GM23338 (cell line): ENCODE measurements around the gene ACOXL. TPM values are rescaled to one million over a fixed set of nuclear protein-coding genes. Genes with fewer than 3 reads are reported as not detected.

Experiments used
- ATAC-seq: fragments of 200-7000 bp; cut with Tn5 transposase; 3 replicates; pipeline ENCODE4 v1.9.1; 2020
- DNase-seq: peaks from one replicate; pipeline ENCODE4 v3.0.0-alpha.2; 2015; ENCODE audit warnings: low spot score
- H2AFZ ChIP-seq: fragments of 200-600 bp; sonication (generic); 2 replicates; pipeline ENCODE4 v1.8.0; 2016; ENCODE audit warnings: antibody characterized with exemption, mild to moderate bottlenecking, moderate library complexity
- H3F3A ChIP-seq: fragments of 200-600 bp; sonication (generic); replicated peaks from 2 replicates; pipeline ENCODE4 v1.8.0; 2017; ENCODE audit warnings: antibody characterized with exemption, mixed run types, low read depth
- H3K27ac ChIP-seq: fragments of 200-600 bp; sonication (generic); 2 replicates; pipeline ENCODE4 v1.6.1; 2016; ENCODE audit warnings: low read depth
- H3K27me3 ChIP-seq: fragments of 200-600 bp; sonication (generic); 2 replicates; pipeline ENCODE4 v1.8.0; 2016; ENCODE audit warnings: mild to moderate bottlenecking, mixed run types, moderate library complexity; ENCODE audit not compliant: insufficient read depth
- H3K36me3 ChIP-seq: fragments of 200-600 bp; sonication (generic); 2 replicates; pipeline ENCODE4 v1.8.0; 2016; ENCODE audit warnings: mild to moderate bottlenecking; ENCODE audit not compliant: insufficient read depth
- H3K4me1 ChIP-seq: fragments of 200-600 bp; sonication (generic); 2 replicates; pipeline ENCODE4 v1.8.0; 2016; ENCODE audit warnings: mild to moderate bottlenecking, moderate library complexity; ENCODE audit not compliant: insufficient read depth
- H3K4me2 ChIP-seq: fragments of 200-600 bp; sonication (generic); 2 replicates; pipeline ENCODE4 v1.7.1; 2017; ENCODE audit warnings: mixed run types
- H3K4me3 ChIP-seq: fragments of 200-600 bp; sonication (generic); 2 replicates; pipeline ENCODE4 v1.6.1; 2016; ENCODE audit warnings: mixed run types
- H3K79me2 ChIP-seq: fragments of 200-600 bp; sonication (generic); replicated peaks from 2 replicates; pipeline ENCODE4 v1.8.0; 2017; ENCODE audit warnings: mild to moderate bottlenecking; ENCODE audit not compliant: insufficient read depth
- H3K9me2 ChIP-seq: fragments of 200-600 bp; sonication (generic); 2 replicates; pipeline ENCODE4 v1.8.0; 2017; ENCODE audit not compliant: insufficient read depth
- H4K20me1 ChIP-seq: fragments of 200-600 bp; sonication (generic); replicated peaks from 2 replicates; pipeline ENCODE4 v1.8.0; 2017; ENCODE audit warnings: mild to moderate bottlenecking; ENCODE audit not compliant: insufficient read depth
- H3K27ac Mint-ChIP-seq: 2 replicates; pipeline ENCODE4 v1.8.0; 2020; ENCODE audit warnings: inconsistent platforms, mild to moderate bottlenecking, moderate library complexity, mixed read lengths
- H3K27me3 Mint-ChIP-seq: 3 replicates; pipeline ENCODE4 v1.8.0; 2022; ENCODE audit warnings: low read depth, mild to moderate bottlenecking, moderate library complexity, mixed read lengths, inconsistent platforms; ENCODE audit not compliant: insufficient read depth, poor library complexity
- H3K36me3 Mint-ChIP-seq: 3 replicates; pipeline ENCODE4 v1.8.0; 2021; ENCODE audit warnings: low read depth, mild to moderate bottlenecking, inconsistent platforms, moderate library complexity, mixed read lengths
- H3K4me1 Mint-ChIP-seq: 3 replicates; pipeline ENCODE4 v1.8.0; 2020; ENCODE audit warnings: mild to moderate bottlenecking, inconsistent platforms, mixed read lengths
- H3K4me3 Mint-ChIP-seq: 3 replicates; pipeline ENCODE4 v1.8.0; 2021; ENCODE audit warnings: moderate library complexity, mild to moderate bottlenecking, inconsistent platforms, mixed read lengths
- H3K9me3 Mint-ChIP-seq: 3 replicates; pipeline ENCODE4 v1.8.0; 2020; ENCODE audit warnings: moderate library complexity, mild to moderate bottlenecking, inconsistent platforms, mixed read lengths
- CREB1 ChIP-seq: fragments of 250-450 bp; sonication (Bioruptor Pico); IDR thresholded peaks from 2 replicates; pipeline ENCODE4 v1.5.0; 2020; ENCODE audit warnings: low read depth, mild to moderate bottlenecking, moderate library complexity
- CTCF ChIP-seq, 2 experiments: fragments of 200-600 bp in 1 of 2; sonication (generic) in 1 of 2; conservative IDR thresholded peaks; 2 replicates each; pipeline versions ENCODE4 v1.5.1 to v1.6.1; 2016 to 2017; ENCODE audit warnings: antibody characterized with exemption in 2 of 2, low read depth in 2 of 2, mild to moderate bottlenecking in 2 of 2, moderate library complexity in 1 of 2
- ETS1 ChIP-seq: IDR thresholded peaks from 2 replicates; pipeline ENCODE4 v1.6.1; 2016; ENCODE audit warnings: antibody characterized with exemption
- EZH2 ChIP-seq: fragments of 200-600 bp; sonication (generic); IDR thresholded peaks from one replicate; pipeline ENCODE4 v1.8.0; 2017; ENCODE audit warnings: antibody characterized with exemption, mild to moderate bottlenecking, low read depth; ENCODE audit not compliant: unreplicated experiment
- EZH2phosphoT487 ChIP-seq: fragments of 200-600 bp; sonication (generic); IDR thresholded peaks from one replicate; pipeline ENCODE4 v1.8.1; 2018; ENCODE audit warnings: antibody characterized with exemption; ENCODE audit not compliant: unreplicated experiment
- JUNB ChIP-seq: IDR thresholded peaks from one replicate; pipeline ENCODE4 v1.6.1; 2016; ENCODE audit warnings: antibody characterized with exemption; ENCODE audit not compliant: unreplicated experiment
- NANOG ChIP-seq: IDR thresholded peaks from 2 replicates; pipeline ENCODE4 v1.6.1; 2016; ENCODE audit warnings: antibody characterized with exemption, borderline replicate concordance
- STAT1 ChIP-seq: IDR thresholded peaks from one replicate; pipeline ENCODE4 v1.6.1; 2016; ENCODE audit warnings: antibody characterized with exemption; ENCODE audit not compliant: unreplicated experiment
- ZNF114 ChIP-seq: fragments of 250-450 bp; sonication (Bioruptor Pico); IDR thresholded peaks from 2 replicates; pipeline ENCODE4 v1.5.0; 2020; ENCODE audit warnings: mild to moderate bottlenecking, moderate library complexity
- polyA plus RNA-seq: library from polyadenylated mRNA; unstranded; fragments of >200 nt; fragmentation: Nextera tagmentation; extraction: Ambion mirVana; gene quantifications from 2 replicates; pipeline ENCODE4 v1.2.1, GENCODE V29; 2016
- total RNA-seq: library from RNA; depleted of rRNA; stranded (reverse); fragments of >200 nt; shearing (Covaris generic); gene quantifications from 2 replicates; pipeline ENCODE4 v1.2.3, GENCODE V29; 2014
- TF ChIP-seq, protein P1 (sequence below): IDR thresholded peaks from one replicate; pipeline ENCODE4 v1.6.1; 2018; ENCODE audit warnings: antibody characterized with exemption; ENCODE audit not compliant: unreplicated experiment

Gene ACOXL
- total and polyA plus RNA-seq, 2 experiments from 2014 or later, result 9.0 to 14.7 TPM

- peaks cover 21% of the 10 kb centered on the region for H3K4me1 ChIP-seq
- H3K4me3 Mint-ChIP-seq, result no peak overlapping the region
Measured at GRCh38 chr2:110871637-110872036, 139.3 kb downstream of the ACOXL start.

GRCh38 chr2:110872521-110872920 lies 140.1 kb downstream of the ACOXL start:
- Histone ChIP-seq H3K4me2 (no peak overlapping the region), H3K36me3 (no peaks in the 10 kb centered on the region), H3K9me2 (no peaks in the 10 kb centered on the region), H3F3A (no peaks in the 10 kb centered on the region), H4K20me1 (no peaks in the 10 kb centered on the region), H3K27ac (no peak overlapping the region), H3K4me1 (peaks cover 21% of the 10 kb centered on the region), H3K4me3 (no peak overlapping the region), H3K27me3 (no peaks in the 10 kb centered on the region), H3K79me2 (no peaks in the 10 kb centered on the region), H2AFZ (no peak overlapping the region)
- Mint-ChIP-seq H3K4me3 (no peak overlapping the region), H3K36me3 (no peaks in the 10 kb centered on the region), H3K27ac (no peak overlapping the region), H3K9me3 (no peaks in the 10 kb centered on the region), H3K4me1 (peaks cover 34% of the 10 kb centered on the region), H3K27me3 (no peaks in the 10 kb centered on the region)
- DNase-seq (no peak), ATAC-seq (no peak)
- no peak for TF ChIP-seq CTCF (conservative IDR thresholded peaks at IDR 0.05; ENCODE audit: low read depth in 2 of 2)

More at GRCh38 chr2:110871637-110872036, 139.3 kb downstream of the ACOXL start:
- H3K36me3 ChIP-seq, result no peaks in the 10 kb centered on the region
- TF ChIP-seq ETS1, result no peak
- H3F3A ChIP-seq, result no peaks in the 10 kb centered on the region
- no peaks in the 10 kb centered on the region for H3K79me2 ChIP-seq
- ATAC-seq (no peak), DNase-seq (no peak)
- H3K4me3 ChIP-seq, result no peak overlapping the region
- Mint-ChIP-seq H3K4me1 (peaks cover 34% of the 10 kb centered on the region), H3K27me3 (peaks cover 1% of the 10 kb centered on the region), H3K36me3 (no peaks in the 10 kb centered on the region), H3K27ac (no peak overlapping the region), H3K9me3 (no peaks in the 10 kb centered on the region)
- no peaks in the 10 kb centered on the region for H3K9me2 ChIP-seq
- H4K20me1 ChIP-seq, result no peaks in the 10 kb centered on the region
- H3K4me2 ChIP-seq, result no peak overlapping the region
- H3K27me3 ChIP-seq, result no peaks in the 10 kb centered on the region
- no peak overlapping the region for H3K27ac ChIP-seq
- no peak overlapping the region for H2AFZ ChIP-seq

DNA sequence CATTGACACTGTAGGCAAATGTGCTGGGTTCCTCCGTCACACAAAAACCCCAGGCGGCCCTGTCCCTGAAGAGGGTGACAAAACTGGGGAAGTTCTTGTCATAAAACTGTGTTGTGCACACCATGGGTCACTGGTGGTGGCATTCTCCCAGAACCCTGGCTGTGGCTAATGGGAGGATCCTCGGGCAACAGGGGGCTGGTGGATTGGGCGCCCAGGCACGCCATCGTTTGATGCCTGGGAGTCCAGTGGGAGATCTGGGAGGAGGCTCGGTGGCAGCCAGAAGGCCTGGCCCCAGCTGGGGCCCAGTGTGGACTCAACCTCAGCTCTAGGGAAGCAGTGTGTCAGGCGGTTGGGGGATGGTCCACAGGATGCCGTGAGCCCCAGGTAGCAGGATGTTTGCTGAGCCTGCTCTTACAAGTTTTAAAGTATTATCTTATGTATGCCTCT lies 140.7 kb downstream of the ACOXL start:
- H3K4me2 ChIP-seq, result no peak overlapping the region
- ATAC-seq (peak; percentile 18; the same call in 2 of the 3 replicates), DNase-seq (peak; percentile 37)
- H3K79me2 ChIP-seq, result no peaks in the 10 kb centered on the region
- H2AFZ ChIP-seq, result no peak overlapping the region
- no peak overlapping the region for H3K27ac ChIP-seq
- peaks cover 2% of the 10 kb centered on the region; the same call in 1 of the 3 replicates for H3K36me3 Mint-ChIP-seq
- H3K9me3 Mint-ChIP-seq, result peaks cover 2% of the 10 kb centered on the region; the same call in 1 of the 3 replicates
- H3K4me3 Mint-ChIP-seq, result no peak overlapping the region
- no peaks in the 10 kb centered on the region for H3F3A ChIP-seq
- H3K4me3 ChIP-seq, result no peak overlapping the region
- H3K27me3 Mint-ChIP-seq, result no peaks in the 10 kb centered on the region
- H3K4me1 ChIP-seq, result peaks cover 21% of the 10 kb centered on the region
- H3K4me1 Mint-ChIP-seq, result peaks cover 34% of the 10 kb centered on the region
- no peaks in the 10 kb centered on the region for H3K36me3 ChIP-seq
- H3K27me3 ChIP-seq, result no peaks in the 10 kb centered on the region
- no peak overlapping the region; the same call in 1 of the 2 replicates for H3K27ac Mint-ChIP-seq
- no peaks in the 10 kb centered on the region for H3K9me2 ChIP-seq
- H4K20me1 ChIP-seq, result no peaks in the 10 kb centered on the region
- TF ChIP-seq NANOG (no peak), EZH2phosphoT487 (no peak), STAT1 (no peak), CREB1 (no peak), JUNB (no peak), EZH2 (no peak), ETS1 (no peak), ZNF114 (no peak)
- TF ChIP-seq, protein P1, sequence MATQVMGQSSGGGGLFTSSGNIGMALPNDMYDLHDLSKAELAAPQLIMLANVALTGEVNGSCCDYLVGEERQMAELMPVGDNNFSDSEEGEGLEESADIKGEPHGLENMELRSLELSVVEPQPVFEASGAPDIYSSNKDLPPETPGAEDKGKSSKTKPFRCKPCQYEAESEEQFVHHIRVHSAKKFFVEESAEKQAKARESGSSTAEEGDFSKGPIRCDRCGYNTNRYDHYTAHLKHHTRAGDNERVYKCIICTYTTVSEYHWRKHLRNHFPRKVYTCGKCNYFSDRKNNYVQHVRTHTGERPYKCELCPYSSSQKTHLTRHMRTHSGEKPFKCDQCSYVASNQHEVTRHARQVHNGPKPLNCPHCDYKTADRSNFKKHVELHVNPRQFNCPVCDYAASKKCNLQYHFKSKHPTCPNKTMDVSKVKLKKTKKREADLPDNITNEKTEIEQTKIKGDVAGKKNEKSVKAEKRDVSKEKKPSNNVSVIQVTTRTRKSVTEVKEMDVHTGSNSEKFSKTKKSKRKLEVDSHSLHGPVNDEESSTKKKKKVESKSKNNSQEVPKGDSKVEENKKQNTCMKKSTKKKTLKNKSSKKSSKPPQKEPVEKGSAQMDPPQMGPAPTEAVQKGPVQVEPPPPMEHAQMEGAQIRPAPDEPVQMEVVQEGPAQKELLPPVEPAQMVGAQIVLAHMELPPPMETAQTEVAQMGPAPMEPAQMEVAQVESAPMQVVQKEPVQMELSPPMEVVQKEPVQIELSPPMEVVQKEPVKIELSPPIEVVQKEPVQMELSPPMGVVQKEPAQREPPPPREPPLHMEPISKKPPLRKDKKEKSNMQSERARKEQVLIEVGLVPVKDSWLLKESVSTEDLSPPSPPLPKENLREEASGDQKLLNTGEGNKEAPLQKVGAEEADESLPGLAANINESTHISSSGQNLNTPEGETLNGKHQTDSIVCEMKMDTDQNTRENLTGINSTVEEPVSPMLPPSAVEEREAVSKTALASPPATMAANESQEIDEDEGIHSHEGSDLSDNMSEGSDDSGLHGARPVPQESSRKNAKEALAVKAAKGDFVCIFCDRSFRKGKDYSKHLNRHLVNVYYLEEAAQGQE, result no peak
